Renal pelvis (tissue), 4 donors: Measurements from ENCODE around the gene CDC42BPG. TPM values are rescaled to one million over a fixed set of nuclear protein-coding genes. Genes with fewer than 3 reads are reported as not detected.

ENCODE experiments used
- DNase-seq: peaks from one replicate; pipeline ENCODE4 v3.0.0-alpha.2; 2013
- polyA plus RNA-seq, 3 donors: library from polyadenylated mRNA; unstranded; fragments of 120-200 nt; gene quantifications; one replicate each; pipeline ENCODE4 v1.2.1, GENCODE V29; 2013; ENCODE audit not compliant: insufficient read length in 3 of 3

The CDC42BPG gene
- polyA plus RNA-seq, 3 donors: 6.0 to 8.1 (median 8.0) TPM

- peak; percentile 98 for DNase-seq
These were observed 34.2 kb upstream of the CDC42BPG start, which contains the start of gene EHD1 for GRCh38 chr11:64878494-64879243. EHD1 (minus strand) TSS chr11:64878621; CDS start chr11:64878464, 157 bp downstream.

DNA sequence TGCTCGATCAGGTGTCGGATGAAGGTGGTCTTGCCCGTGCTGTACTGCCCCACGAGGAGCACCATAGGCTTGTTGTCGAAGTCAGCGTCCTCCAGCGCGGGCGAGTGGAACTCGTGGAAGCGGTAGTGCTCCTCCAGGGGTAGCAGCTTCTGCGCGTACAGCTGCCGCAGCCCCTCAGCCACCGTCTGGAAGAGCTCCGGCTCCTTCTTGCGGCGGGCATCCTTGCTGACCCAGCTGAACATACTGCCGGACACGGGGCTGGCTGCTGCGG, 33.7 kb upstream of the CDC42BPG start:
- DNase-seq: no peak

- no peak for DNase-seq
These were observed 33.2 kb upstream of the CDC42BPG start for GRCh38 chr11:64877390-64878222.

- DNase-seq: peak; percentile 61
These were observed 32.4 kb upstream of the CDC42BPG start for GRCh38 chr11:64876835-64877341.

GRCh38 chr11:64876229-64876750, 31.8 kb upstream of the CDC42BPG start:
- no peak for DNase-seq

DNA sequence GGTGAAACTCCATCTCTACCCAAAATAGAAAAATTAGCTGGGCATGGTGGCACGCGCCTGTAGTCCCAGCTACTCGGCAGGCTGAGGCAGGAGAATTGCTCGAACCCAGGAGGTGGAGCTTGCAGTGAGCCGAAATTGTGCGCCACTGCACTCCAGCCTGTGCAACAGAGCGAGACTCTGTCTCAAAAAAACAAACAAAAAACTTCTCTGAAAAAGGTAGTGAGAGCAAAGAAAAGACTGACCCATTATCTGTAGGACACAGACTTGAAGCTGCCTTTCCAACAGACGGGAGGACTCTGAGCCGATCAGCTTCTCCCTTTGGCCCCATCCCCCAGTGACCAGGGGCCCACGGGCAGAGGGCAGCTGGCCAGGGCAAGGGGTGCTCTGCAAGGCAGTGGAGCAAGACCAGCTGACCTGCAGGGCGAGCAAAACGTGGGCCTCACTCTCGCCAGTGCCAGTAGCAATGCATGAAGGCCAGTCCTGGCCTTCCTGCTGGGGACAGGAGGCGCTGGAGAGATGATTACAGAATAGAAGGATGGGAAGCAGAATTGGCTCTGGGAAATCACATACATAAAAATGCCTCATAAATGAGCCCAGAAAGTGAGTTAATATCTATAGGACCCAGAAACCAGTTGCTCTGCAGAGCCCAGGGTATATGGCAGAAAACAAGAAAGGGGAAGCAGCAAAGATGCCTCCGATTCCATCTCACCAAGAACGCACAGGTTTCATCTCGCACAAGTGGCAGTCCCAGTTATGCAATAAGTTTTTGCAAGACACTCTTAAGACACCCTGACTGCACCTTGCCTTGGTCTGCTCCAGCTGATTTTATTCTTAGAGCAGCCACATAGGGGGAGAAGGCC, 31.1 kb upstream of the CDC42BPG start:
- DNase-seq: no peak

- no peak for DNase-seq
These were observed 30.1 kb upstream of the CDC42BPG start for GRCh38 chr11:64874308-64875240.

DNA sequence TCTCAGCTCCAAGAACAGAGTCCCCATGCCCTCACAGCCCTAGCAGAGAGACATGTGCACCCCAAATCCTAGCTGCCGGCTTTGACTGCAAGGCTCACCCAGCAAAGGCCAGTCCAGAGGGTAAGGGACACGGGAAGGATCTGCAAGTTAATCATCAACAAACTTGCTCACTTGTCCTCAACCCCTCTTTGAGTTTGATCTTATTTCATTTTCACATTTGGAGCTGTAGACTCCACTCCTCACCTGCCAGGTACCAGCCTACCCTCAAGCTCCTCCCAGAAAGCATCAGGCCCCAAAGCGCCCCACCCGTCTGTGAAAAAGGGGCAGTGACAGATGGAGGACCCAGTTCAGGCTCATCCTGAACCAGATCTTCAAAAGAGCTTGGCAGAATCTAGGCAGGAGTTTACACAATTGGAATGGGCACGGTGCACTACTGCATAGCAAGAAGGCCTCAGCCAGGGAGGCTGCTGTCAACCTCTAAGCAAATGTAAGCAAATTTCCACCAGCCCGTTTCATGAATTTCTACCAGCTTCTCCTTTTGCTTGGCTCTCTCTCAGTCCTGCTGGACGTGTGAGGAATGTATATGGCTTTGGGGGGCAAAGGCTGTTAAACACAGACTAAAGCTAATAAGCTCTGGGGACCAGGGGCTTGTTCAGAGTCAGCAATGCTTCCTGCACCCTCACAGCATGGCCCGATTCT, 28.5 kb upstream of the CDC42BPG start:
- DNase-seq: no peak

DNA sequence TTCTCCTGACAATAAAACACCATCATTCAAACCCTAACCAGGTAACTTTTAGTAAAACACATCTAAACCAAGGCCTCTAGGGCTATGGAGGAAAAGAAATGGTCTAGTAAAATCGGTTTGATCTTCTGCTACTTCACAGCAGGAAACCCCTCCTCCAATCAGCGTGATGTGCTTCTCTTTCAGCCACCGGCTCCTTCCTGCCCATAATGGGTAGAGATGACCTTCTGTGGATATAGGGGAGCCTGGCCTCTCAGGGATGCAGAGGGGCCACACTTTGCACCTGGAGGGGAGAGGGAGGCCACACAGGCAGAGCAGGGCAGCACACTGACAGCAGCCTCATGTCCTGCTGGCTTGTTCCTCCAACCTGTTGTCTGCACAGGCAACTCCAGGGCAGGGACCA, 27.0 kb upstream of the CDC42BPG start:
- DNase-seq: no peak

DNA sequence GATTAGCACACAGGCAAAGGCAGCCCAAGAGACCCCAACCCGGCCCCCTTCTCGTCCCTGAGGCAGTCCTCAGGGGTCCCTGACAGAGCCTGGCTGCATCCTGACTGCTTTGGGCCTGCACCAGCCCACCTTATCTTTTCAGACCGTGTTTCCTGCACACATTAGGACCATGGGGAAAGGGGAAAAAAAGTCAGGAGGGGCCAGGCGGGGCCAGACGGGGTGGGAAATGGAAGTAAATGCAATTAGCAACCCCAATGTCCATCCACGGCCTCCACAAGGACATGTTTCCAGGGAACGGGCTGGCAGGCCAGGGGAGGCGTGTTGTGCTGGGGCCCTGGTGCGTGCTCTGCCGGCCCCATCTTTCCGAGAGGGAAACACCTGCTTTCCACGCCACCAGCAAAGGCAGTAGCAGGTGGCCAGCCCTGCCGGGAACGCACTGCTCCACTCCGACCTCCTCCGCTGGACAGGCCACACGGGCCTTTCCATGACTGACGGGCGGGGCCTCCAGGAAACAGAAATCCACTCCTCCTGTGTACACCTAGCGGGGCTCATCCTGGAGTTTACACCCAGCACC, 26.5 kb upstream of the CDC42BPG start:
- no peak for DNase-seq

DNA sequence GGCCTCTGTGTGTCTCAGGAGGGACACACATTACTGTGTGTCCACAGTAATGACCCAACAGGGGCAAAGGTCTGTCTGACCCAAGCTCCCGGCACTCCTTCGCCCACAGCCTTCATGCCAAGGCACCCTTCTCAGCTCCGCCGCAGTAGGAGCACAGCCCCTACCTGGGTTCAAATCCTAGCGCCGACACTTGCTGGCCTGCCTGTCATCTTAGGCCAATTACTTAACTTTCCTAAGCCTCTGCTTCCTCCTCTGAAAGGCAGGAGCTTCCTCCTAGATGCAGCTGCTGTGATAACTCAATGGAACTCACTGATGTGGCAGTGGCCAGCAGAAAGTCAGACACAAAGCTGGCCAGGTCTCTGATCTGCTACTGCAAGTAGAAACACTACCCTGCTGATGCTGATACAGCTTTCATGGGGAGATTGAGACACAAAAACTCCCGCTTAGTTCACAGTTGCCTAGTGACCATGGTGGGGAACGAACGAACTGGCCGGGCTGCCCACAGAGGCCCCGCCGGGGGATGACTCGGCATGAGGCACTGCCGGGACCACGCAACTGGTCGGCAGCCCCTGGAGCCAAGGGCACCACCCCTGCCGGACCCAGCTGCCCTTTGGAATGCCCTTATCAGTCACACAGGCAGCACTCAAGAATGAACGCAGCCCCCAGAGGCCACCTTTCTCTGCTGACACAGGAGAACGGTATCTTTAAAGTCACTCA, 25.9 kb upstream of the CDC42BPG start:
- DNase-seq: no peak

- no peak for DNase-seq
These were observed 25.2 kb upstream of the CDC42BPG start for GRCh38 chr11:64869571-64870175.

- no peak for DNase-seq
These were observed 24.6 kb upstream of the CDC42BPG start for GRCh38 chr11:64868904-64869570.

DNA sequence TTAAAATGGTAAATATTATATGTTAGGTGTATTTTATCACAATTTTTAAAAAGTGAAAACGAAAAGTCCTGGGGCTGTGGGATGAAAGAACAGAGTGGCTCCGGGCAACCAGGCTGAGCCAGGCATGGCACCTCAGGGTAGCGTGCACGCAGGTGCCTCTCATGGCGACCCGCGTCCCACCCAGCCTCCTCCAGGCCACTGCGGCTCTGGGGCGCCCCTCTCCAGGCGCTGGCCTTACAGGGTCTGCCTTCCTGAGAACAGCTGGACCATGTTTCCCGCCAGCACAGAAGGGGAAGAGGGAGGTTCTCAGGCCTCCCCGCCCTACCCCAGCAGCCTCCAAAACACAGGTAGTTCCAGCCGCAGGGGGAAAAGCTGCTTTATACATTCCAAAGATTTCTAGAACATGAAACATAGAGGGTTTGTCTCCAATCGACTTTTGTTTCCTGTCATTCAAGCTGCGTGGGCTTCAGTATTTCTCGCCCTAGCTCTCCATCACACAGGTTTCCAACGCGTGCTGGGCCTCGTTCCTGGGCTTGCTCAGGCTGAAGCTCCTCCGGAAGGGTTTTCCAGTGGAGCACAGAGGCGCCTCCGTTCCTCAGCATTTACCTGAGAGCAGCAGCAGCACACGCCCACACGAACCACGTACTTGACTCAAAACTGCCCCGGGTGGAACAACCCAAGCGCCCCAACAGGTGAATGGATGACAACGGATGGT, 23.5 kb upstream of the CDC42BPG start:
- DNase-seq: no peak

GRCh38 chr11:64866173-64866491, 21.7 kb upstream of the CDC42BPG start:
- DNase-seq: no peak

GRCh38 chr11:64865286-64866172, 21.1 kb upstream of the CDC42BPG start:
- no peak for DNase-seq
